ENCODE measurements around the gene GADD45B. TPM values are rescaled to one million over a fixed set of nuclear protein-coding genes. Genes with fewer than 3 reads are reported as not detected.
"Not testable (repeated sequence)": the region's sequence is repeated elsewhere in the genome, so short reads cannot be mapped to it uniquely, and the experiment has no call there.

The GADD45B gene
- total RNA-seq, 2 experiments from 2014 or later = 59.2 to 61.4 TPM

DNA sequence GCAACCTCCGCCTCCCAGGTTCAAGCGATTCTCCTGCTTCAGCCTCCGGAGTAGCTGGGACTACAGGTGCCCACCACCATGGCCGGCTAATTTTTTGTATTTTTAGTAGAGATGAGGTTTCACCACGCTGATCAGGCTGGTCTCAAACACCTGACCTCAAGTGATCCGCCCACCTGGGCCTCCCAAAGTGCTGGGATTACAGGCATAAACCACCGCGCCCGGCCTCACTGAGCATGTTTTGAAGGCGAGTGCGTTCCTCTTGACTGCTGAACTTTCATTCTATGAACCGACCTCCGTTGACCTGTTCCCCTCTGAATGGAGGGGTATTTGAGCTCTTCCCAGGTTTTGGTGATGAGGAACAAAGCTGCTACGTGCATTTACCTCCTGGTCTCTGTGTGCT, 17.5 kb downstream of the GADD45B start:
- not testable (repeated sequence) for H3K9me3 Mint-ChIP-seq (ENCODE audit: insufficient read depth); H3K27ac Mint-ChIP-seq; H3K4me3 Mint-ChIP-seq; DNase-seq; ATAC-seq; H3K36me3 Mint-ChIP-seq (ENCODE audit: low read depth)
- ChIA-PET CTCF (interaction anchor here (1.0 to 2.3 kb wide), 2 partner anchors 17 to 118 kb away, joined by 3 to 8 read pairs; partner anchors contain the start of gene GADD45B), POLR2A (interaction anchor here (1.1 to 4.3 kb wide), 2 partner anchors 16 to 68 kb away, joined by 3 to 25 read pairs; partner anchors contain the start of gene GADD45B)
- H3K27me3 Mint-ChIP-seq (ENCODE audit: low read depth) = peaks cover 27% of the 10 kb centered on the region
- H3K4me1 Mint-ChIP-seq (ENCODE audit: low read depth) = peaks cover 48% of the 10 kb centered on the region

DNA sequence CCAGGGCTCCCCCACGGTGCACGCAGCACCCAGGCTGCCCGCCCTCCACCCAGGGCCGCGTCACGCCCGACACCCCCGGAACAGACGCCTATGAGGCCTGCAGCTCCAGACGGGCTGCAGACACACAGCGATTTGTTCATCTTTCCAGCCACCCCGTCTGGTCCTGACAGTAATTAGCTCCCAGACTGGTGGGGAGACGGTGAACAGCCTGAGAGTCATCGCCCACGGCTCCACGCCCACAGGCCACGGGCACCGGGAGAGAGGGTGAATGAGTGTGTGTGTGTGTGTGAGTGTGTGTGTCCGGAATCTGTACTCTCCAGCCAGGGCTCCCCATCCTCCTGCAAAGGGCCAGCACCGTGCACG, 18.1 kb downstream of the GADD45B start:
- H3K36me3 Mint-ChIP-seq (ENCODE audit: low read depth) = no peaks in the 10 kb centered on the region
- H3K4me1 Mint-ChIP-seq (ENCODE audit: low read depth) = peaks cover 48% of the 10 kb centered on the region
- H3K27ac Mint-ChIP-seq = no peak overlapping the region
- no peaks in the 10 kb centered on the region for H3K9me3 Mint-ChIP-seq (ENCODE audit: insufficient read depth)
- POLR2A ChIA-PET = interaction anchor here (1.1 to 4.3 kb wide), 2 partner anchors 17 to 68 kb away, joined by 3 to 25 read pairs; partner anchors contain the start of gene GADD45B
- CTCF ChIA-PET = interaction anchor here (2.3 kb wide), 1 partner anchor 18 kb away, joined by 8 read pairs; the partner anchor contains the start of gene GADD45B
- peaks cover 22% of the 10 kb centered on the region for H3K27me3 Mint-ChIP-seq (ENCODE audit: low read depth)
- H3K4me3 Mint-ChIP-seq = peak overlapping the region; percentile 73
- DNase-seq (no peak), ATAC-seq (no peak)

DNA sequence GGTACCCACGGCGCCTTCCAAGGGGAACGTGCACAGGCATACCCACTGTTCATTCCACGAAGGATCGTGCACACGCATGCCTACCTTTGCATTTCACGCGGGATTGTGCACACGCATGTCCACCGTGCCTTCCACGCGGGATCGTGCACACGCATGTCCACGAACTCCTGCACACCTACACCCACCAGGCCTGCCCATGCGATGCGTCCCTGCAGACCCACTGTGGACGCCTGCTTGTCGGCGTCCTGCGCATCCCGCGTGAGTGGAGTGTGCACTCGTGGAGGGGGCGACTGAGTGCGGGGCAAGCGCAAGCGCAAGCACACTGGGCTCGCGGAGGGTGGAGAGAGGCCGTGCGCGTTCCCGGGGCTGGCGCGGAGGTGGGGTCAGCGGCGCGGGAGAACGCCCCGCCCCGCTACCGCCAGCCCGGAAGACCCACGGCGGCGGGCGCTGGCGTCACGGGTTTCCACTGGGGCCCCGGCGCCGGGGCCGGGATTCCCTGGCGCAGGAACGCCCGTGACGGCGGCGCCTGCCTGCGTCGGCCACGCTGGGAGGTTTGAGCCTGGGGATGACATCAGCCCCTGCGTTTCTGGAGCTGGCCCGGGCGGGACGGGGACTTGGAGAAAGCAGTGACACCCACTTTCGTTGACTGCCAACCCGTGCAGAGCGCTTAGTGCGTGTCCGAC, 18.7 kb downstream of the GADD45B start:
- peak; percentile 64 for DNase-seq
- H3K9me3 Mint-ChIP-seq (ENCODE audit: insufficient read depth) = no peaks in the 10 kb centered on the region
- ATAC-seq = peak; percentile 82
- H3K36me3 Mint-ChIP-seq (ENCODE audit: low read depth) = no peaks in the 10 kb centered on the region
- H3K4me3 Mint-ChIP-seq = peak overlapping the region; percentile 73
- CTCF ChIA-PET = interaction anchor here (0.6 to 2.3 kb wide), 2 partner anchors 18 to 546 kb away, joined by 3 to 8 read pairs; partner anchors contain the start of gene GADD45B
- POLR2A ChIA-PET = interaction anchor here (1.1 to 4.3 kb wide), 2 partner anchors 17 to 67 kb away, joined by 3 to 25 read pairs; partner anchors contain the start of gene GADD45B
- peak overlapping the region; percentile 39 for H3K27ac Mint-ChIP-seq
- peaks cover 48% of the 10 kb centered on the region for H3K4me1 Mint-ChIP-seq (ENCODE audit: low read depth)
- H3K27me3 Mint-ChIP-seq (ENCODE audit: low read depth) = peaks cover 19% of the 10 kb centered on the region

DNA sequence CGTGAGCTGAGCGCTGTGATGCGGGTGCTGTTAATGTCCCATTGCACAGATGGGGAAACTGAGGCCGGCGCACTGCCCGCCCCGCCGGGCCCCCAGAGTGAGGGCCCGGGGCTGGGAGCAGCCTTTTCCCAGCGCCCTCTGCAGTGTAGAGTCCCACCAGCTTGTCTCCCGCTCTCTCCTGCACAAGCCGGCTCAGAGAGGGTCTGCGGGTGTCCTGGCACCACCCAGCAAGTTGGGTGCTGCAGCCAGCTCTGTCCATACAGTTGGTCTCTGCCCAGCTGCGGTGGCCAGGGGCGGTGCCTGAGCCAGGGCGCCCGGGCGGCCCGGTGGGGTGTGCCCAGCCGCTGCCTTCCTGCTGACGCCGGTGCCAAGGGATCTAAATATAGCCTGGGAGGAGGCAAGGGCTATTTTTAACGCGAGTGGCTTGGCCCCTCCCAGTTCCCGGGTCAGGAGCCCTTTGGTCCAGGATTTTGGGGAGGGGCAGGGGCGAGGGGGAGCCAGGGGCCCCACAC, 19.3 kb downstream of the GADD45B start:
- Mint-ChIP-seq H3K9me3 (ENCODE audit: insufficient read depth) (no peaks in the 10 kb centered on the region), H3K4me1 (ENCODE audit: low read depth) (peaks cover 45% of the 10 kb centered on the region), H3K27ac (no peak overlapping the region), H3K4me3 (peak overlapping the region; percentile 58), H3K36me3 (ENCODE audit: low read depth) (no peaks in the 10 kb centered on the region), H3K27me3 (ENCODE audit: low read depth) (peaks cover 16% of the 10 kb centered on the region)
- ChIA-PET POLR2A (interaction anchor here (4.3 kb wide), 1 partner anchor 18 kb away, joined by 25 read pairs; the partner anchor contains the start of gene GADD45B), CTCF (interaction anchor here (0.6 to 2.3 kb wide), 2 partner anchors 19 to 547 kb away, joined by 3 to 8 read pairs; partner anchors contain the start of gene GADD45B)
- no peak for DNase-seq
- peak; percentile 52 for ATAC-seq

DNA sequence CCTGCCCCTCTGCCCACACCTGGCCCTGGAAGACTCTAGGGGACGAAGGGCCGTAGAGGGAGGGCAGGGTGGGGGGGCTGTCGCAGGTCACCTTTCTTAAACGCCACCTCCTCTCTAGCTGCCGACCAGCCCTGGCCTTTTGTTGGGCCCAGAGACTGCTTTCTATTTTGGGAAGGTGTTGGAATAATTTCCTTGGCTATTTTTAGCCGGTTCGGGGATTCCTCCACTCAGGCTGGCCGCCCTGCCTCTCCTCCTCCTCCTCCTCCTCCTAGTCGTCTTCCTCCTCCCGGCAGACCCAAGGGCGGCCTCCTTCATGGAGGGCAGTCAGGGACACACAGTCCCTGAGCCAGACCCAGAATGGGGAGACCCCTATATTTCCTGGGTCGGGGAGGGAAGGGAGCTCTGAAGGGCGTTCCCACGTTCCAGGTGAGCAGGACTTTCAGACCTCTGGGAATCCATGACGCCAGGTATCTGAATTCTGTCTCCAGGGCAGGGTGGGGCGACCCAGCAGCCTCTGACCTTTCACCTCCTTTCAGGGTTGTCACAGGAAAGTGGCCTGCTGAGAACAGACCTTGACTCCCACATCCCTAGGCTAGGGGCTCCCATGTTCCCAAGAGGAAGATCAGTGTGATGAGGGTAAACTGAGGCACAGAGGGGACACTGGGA, 19.9 kb downstream of the GADD45B start:
- ATAC-seq (no peak), DNase-seq (no peak)
- H3K4me3 Mint-ChIP-seq = peak overlapping the region; percentile 62
- H3K27me3 Mint-ChIP-seq (ENCODE audit: low read depth) = peaks cover 12% of the 10 kb centered on the region
- H3K9me3 Mint-ChIP-seq (ENCODE audit: insufficient read depth) = no peaks in the 10 kb centered on the region
- no peak overlapping the region for H3K27ac Mint-ChIP-seq
- H3K36me3 Mint-ChIP-seq (ENCODE audit: low read depth) = no peaks in the 10 kb centered on the region
- H3K4me1 Mint-ChIP-seq (ENCODE audit: low read depth) = peaks cover 42% of the 10 kb centered on the region
- ChIA-PET POLR2A (interaction anchor here (4.3 kb wide), 1 partner anchor 19 kb away, joined by 25 read pairs; the partner anchor contains the start of gene GADD45B), CTCF (no interaction called here)

DNA sequence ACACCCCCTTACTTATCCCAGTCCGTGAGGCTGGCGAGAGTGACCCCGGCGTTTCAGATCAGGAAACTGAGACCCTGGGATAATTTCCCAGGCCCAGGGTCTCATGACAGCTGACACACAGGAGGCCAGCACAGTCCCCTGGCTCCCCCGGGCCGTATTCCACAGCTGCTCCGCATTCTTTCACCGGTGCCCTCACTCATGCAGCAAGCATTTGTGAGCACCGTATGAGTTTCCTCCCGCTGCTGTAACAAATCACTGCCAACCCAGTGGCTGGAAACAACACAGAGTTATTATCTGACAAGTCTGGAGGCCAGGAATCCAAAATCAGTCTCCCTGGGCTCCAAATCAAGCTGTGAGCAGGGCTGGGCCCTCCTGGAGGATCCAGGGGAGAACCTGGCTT, 21.3 kb downstream of the GADD45B start:
- no peak for DNase-seq
- Mint-ChIP-seq H3K4me1 (ENCODE audit: low read depth) (peaks cover 32% of the 10 kb centered on the region), H3K36me3 (ENCODE audit: low read depth) (no peaks in the 10 kb centered on the region), H3K9me3 (ENCODE audit: insufficient read depth) (no peaks in the 10 kb centered on the region), H3K4me3 (no peak overlapping the region), H3K27ac (no peak overlapping the region), H3K27me3 (ENCODE audit: low read depth) (peaks cover 7% of the 10 kb centered on the region)
- ChIA-PET CTCF (interaction anchor here (0.6 to 1.1 kb wide), 2 partner anchors 83 to 114 kb away, joined by 3 read pairs; no protein-coding TSS in a partner anchor), POLR2A (interaction anchor here (1.4 kb wide), 1 partner anchor 21 kb away, joined by 7 read pairs; the partner anchor contains the start of gene GADD45B)
- ATAC-seq = no peak

DNA sequence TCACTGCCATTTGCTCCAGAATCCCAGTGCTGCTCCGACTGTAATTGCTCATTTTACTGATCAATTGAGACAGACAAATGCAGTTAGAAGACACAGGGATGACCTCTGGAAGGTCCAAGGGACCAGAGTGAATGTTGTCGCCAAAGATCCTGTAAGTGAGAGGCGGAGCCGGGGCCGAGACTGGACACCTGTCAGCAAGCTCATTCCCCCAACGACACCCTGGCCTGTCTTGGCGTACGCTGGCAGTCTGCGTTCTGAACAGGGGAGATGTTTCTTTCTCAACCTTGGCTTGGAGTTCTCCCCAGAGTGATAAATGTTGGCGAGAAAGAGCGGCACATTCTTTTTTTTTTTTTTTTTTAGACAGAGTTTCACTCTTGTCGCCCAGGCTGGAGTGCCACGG, 24.2 kb downstream of the GADD45B start:
- POLR2A ChIA-PET = no interaction called here
- Mint-ChIP-seq H3K36me3 (ENCODE audit: low read depth) (no peaks in the 10 kb centered on the region), H3K4me3 (no peak overlapping the region), H3K4me1 (ENCODE audit: low read depth) (peaks cover 31% of the 10 kb centered on the region), H3K9me3 (ENCODE audit: insufficient read depth) (no peaks in the 10 kb centered on the region), H3K27ac (no peak overlapping the region), H3K27me3 (ENCODE audit: low read depth) (no peaks in the 10 kb centered on the region)
- DNase-seq (no peak), ATAC-seq (no peak)
- CTCF ChIA-PET = no interaction called here

DNA sequence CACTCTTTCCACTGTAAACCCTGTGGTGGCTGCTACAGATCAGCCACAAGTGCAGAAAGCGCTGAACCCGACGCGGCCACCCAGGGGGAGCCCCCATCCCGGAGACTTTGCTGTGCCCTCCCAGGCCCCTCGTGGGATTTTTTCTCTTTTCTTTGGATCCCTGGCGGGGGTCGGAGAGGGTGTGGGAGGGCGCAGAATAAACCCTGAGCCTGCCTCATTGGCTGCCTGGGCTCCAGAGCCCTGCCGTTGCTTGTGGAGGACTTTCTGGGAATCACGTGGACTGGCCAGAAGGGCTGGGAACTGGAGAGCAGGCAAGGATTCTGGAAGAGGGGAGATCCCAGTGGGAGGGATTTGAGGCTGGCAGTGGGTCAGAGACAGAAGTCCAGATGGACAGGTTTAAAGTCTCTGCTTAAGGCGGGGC, 24.9 kb downstream of the GADD45B start:
- Mint-ChIP-seq H3K4me1 (ENCODE audit: low read depth) (peaks cover 29% of the 10 kb centered on the region), H3K27me3 (ENCODE audit: low read depth) (no peaks in the 10 kb centered on the region), H3K27ac (peak overlapping the region; percentile 57), H3K4me3 (no peak overlapping the region), H3K36me3 (ENCODE audit: low read depth) (no peaks in the 10 kb centered on the region), H3K9me3 (ENCODE audit: insufficient read depth) (no peaks in the 10 kb centered on the region)
- DNase-seq = no peak
- POLR2A ChIA-PET = no interaction called here
- ATAC-seq = no peak
- CTCF ChIA-PET = no interaction called here

DNA sequence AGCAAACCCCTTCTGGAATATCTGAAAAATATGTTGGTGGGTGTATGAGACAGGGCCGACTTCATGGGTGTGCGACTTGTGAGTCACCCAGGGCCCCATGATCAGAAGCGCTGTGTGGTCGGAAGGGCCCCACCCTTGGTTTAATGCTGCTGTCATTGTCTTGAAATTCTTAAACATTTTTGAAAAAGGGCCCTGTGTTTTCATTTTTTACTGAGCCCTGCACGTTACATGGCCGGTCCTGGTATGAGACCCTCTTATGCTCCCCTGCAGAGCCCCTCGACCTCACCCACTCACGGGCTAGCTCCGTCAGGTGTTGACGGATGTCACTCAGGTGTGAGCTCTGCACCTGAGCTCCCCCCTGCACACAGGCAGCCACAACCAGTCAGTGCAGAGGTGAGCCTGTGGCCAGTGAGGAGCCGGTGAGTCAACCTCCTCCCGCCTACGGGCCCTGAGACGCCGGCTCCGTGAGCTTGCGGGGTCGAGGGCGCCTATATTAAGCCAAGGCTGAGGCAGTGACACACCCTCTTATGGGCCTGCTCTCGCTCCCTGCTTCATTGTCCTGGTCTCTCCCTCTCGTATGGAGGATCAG, 27.7 kb downstream of the GADD45B start:
- CTCF ChIA-PET = interaction anchor here (1.0 to 1.7 kb wide), 5 partner anchors 27 to 133 kb away, joined by 4 to 9 read pairs (median 5); partner anchors contain the start of gene GADD45B
- POLR2A ChIA-PET = interaction anchor here (0.6 to 2.7 kb wide), 5 partner anchors 27 to 1435 kb away, joined by 3 to 30 read pairs (median 3); partner anchors contain the start of gene GADD45B
- Mint-ChIP-seq H3K27ac (peak overlapping the region; percentile 98), H3K36me3 (ENCODE audit: low read depth) (no peaks in the 10 kb centered on the region), H3K27me3 (ENCODE audit: low read depth) (no peaks in the 10 kb centered on the region), H3K4me1 (ENCODE audit: low read depth) (peaks cover 34% of the 10 kb centered on the region), H3K4me3 (peak overlapping the region; percentile 63), H3K9me3 (ENCODE audit: insufficient read depth) (no peaks in the 10 kb centered on the region)
- ATAC-seq (peak; percentile 89), DNase-seq (peak; percentile 79)

DNA sequence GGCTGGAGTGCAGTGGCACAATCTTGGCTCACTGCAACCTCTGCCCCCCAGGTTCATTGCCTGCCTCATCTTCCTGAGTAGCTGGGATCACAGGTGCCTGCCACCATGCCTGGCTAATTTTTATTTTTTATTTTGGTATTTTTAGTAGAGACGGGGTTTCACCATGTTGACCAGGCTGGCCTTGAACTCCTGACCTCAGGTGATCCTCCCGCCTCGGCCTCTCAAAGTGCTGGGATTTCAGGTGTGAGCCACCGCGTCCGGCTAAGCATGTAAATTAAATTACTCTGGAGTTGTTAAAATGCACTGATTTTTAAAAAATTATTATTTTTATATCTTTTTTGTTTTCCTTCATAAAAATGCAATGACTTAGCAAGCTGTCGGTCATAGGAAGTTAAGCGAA, 30.7 kb downstream of the GADD45B start:
- H3K27me3 Mint-ChIP-seq (ENCODE audit: low read depth); H3K36me3 Mint-ChIP-seq (ENCODE audit: low read depth); H3K4me3 Mint-ChIP-seq; ATAC-seq; H3K9me3 Mint-ChIP-seq (ENCODE audit: insufficient read depth); DNase-seq; H3K27ac Mint-ChIP-seq: not testable (repeated sequence)
- H3K4me1 Mint-ChIP-seq (ENCODE audit: low read depth) = peaks cover 28% of the 10 kb centered on the region
- ChIA-PET POLR2A (interaction anchor here (0.6 to 1.9 kb wide), 2 partner anchors 30 to 113 kb away, joined by 4 to 10 read pairs; partner anchors contain the start of gene GADD45B), CTCF (interaction anchor here (1.0 kb wide), 1 partner anchor 31 kb away, joined by 4 read pairs; the partner anchor contains the start of gene GADD45B)

DNA sequence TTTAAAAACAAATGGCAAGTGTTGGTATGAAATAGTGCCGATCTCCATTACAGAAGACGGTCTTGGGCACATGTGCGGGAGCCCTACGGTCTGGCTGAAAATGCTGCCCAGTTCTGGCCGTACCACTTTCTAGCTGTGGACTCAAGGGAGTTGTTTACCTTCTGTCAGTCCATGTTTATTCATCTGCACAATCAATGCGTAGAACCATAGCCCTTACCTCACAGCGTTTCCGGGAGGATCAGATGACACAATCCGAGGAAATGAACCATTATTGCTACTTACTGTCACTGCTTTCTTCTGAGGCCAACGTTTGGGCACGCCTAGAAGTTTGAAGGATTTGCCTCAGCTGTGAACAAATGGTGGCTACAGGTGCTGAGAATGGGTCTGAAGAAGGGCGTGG, 31.2 kb downstream of the GADD45B start:
- no peaks in the 10 kb centered on the region for H3K27me3 Mint-ChIP-seq (ENCODE audit: low read depth)
- CTCF ChIA-PET = interaction anchor here (1.0 kb wide), 1 partner anchor 31 kb away, joined by 4 read pairs; the partner anchor contains the start of gene GADD45B
- POLR2A ChIA-PET = interaction anchor here (0.6 to 1.9 kb wide), 2 partner anchors 31 to 113 kb away, joined by 4 to 10 read pairs; partner anchors contain the start of gene GADD45B
- H3K27ac Mint-ChIP-seq = peak overlapping the region; percentile 86
- ATAC-seq (peak; percentile 44), DNase-seq (peak; percentile 61)
- H3K4me3 Mint-ChIP-seq = peak overlapping the region; percentile 52
- H3K36me3 Mint-ChIP-seq (ENCODE audit: low read depth) = no peaks in the 10 kb centered on the region
- H3K9me3 Mint-ChIP-seq (ENCODE audit: insufficient read depth) = no peaks in the 10 kb centered on the region
- H3K4me1 Mint-ChIP-seq (ENCODE audit: low read depth) = peaks cover 28% of the 10 kb centered on the region

Data from activated CD8-positive, alpha-beta T cell treated with anti-CD3 and anti-CD28 coated beads, Interleukin-2, amount 10 ng/mL, durations not matched to agents 7 days and 5 days (primary cell).